ENCODE measurements around the gene FGF12. TPM values are rescaled to one million over a fixed set of nuclear protein-coding genes. Genes with fewer than 3 reads are reported as not detected.

FGF12 gene
- total RNA-seq, 8 experiments from 2014 or later = 8.2 to 173 (median 21.6) TPM

DNA sequence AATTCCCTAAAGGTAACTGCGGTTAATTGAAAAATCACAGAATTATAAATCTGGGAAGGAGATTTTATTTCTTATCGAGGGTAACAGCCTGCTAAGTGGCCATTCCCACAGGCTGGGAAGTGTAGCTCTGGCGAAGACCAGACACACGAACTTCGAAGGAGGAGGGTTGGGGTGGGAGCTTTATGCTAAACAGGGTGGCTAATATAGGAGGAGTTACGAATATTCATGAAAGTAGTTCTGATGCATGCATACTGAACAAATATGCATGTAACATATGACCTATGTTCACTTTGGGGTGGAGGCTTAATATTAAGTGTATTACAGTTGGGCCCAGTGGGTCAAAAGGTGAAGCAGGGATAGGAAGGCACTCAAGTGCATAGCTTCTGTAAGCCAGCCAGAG, 221.6 kb downstream of the FGF12 start:
- Histone ChIP-seq H3K4me1 (replicated peaks in 1 of 2) (no peaks in the 10 kb centered on the region), H3K4me3 (no peak overlapping the region), H3K27ac (no peak overlapping the region)
- in situ Hi-C loops (cut with MboI; ENCODE audit: low pct_unique_long_range_greater_than_20kb in 2 of 9, low sequenced_read_pairs in 9 of 9, unreplicated experiment in 9 of 9) = no loop called here
- ATAC-seq (replicated peaks in 6 of 8) = peak in 3 of 8 experiments; percentile 87 to 92 (median 88)
- WGBS, 10 experiments = 0 to 86% (median 51%) methylated on average over 2 to 6 of the region's 6 CpGs; no CpG with 5 or more reads in 1 of the 10 experiments

GRCh38 chr3:192501401-192501800, 225.9 kb downstream of the FGF12 start:
- ATAC-seq (replicated peaks in 6 of 8) = no peak
- Histone ChIP-seq H3K27ac (no peak overlapping the region), H3K4me3 (no peak overlapping the region), H3K4me1 (replicated peaks in 1 of 2) (no peaks in the 10 kb centered on the region)
- in situ Hi-C loops (cut with MboI; ENCODE audit: low pct_unique_long_range_greater_than_20kb in 2 of 9, low sequenced_read_pairs in 9 of 9, unreplicated experiment in 9 of 9) = no loop called here
- WGBS, 10 experiments = 10 to 100% (median 73%) methylated on average over 1 to 3 of the region's 3 CpGs; no CpG with 5 or more reads in 2 of the 10 experiments

DNA sequence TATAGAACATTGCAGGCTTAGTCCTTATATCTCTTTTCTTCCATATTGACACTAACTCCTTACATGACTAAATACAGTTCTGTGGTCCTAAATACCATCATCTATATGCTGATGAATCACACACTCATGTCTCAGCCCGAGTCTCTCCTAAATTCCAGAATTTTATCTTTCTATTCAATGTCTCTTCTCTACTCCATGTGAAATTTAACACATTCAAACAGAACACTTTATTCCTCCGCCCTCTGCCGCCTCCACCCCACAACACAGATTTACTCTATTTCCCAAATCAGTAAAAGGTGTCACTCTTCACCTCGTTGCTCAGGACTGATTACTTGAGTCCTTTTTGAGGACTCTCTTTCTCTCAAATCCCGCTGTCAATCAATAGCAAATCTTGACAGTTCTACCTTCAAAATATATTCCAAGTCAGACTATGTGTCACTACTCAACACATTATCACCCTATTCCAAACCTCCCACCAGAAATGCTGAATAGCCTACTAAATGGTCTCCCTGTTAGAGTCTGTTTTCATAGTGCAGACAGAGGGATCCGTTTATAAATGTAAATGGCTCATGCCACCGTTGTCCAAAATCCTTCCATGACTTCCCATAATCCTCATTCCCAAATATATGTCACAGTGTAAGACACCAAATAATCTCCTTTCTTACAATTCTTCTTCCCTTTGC, 230.3 kb downstream of the FGF12 start:
- Histone ChIP-seq H3K4me3 (no peak overlapping the region), H3K27ac (no peak overlapping the region), H3K4me1 (replicated peaks in 1 of 2) (no peaks in the 10 kb centered on the region)
- WGBS, 10 experiments = 0 to 92% (median 65%) methylated on average over 1 to 7 of the region's 7 CpGs
- in situ Hi-C loops (cut with MboI; ENCODE audit: low pct_unique_long_range_greater_than_20kb in 2 of 9, low sequenced_read_pairs in 9 of 9, unreplicated experiment in 9 of 9) = no loop called here
- peak in 3 of 8 experiments; percentile 59 to 72 (median 71) for ATAC-seq (replicated peaks in 6 of 8)

DNA sequence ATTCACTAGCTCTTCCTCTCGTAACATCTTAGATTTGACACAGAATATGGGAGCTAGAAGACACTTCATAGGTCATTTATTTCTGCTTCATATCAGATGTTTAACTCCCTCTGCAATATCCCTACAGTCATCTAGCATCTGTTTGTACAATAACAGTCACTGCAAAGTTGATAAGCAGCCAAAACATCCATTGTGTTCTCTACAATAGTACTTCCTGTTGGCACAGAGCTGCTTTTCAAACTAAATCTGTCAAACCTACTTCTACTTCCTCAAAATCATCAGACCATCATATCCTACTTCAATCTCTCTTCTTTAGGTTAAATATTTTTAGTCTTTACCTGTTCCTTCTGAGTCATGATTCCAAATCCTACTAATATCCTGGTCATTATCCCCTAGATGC, 233.2 kb downstream of the FGF12 start:
- H3K27ac ChIP-seq = no peak overlapping the region
- no peak for ATAC-seq (replicated peaks in 6 of 8)
- no peaks in the 10 kb centered on the region for H3K4me1 ChIP-seq (replicated peaks in 1 of 2)
- H3K4me3 ChIP-seq = no peak overlapping the region
- in situ Hi-C loops (cut with MboI; ENCODE audit: low pct_unique_long_range_greater_than_20kb in 2 of 9, low sequenced_read_pairs in 9 of 9, unreplicated experiment in 9 of 9) = no loop called here
- WGBS, 10 experiments = 73 to 100% (median 100%) methylated on average over 1 of the region's 1 CpG; no CpG with 5 or more reads in 2 of the 10 experiments

- Histone ChIP-seq H3K4me3 (no peak overlapping the region), H3K4me1 (replicated peaks in 1 of 2) (no peaks in the 10 kb centered on the region), H3K27ac (no peak overlapping the region)
- peak in 1 of 8 experiments; percentile 35 for ATAC-seq (replicated peaks in 6 of 8)
- 62 to 100% (median 76%) methylated on average over 1 to 4 of the region's 4 CpGs; no CpG with 5 or more reads in 1 of the 10 experiments for WGBS, 10 experiments
- in situ Hi-C loops (cut with MboI; ENCODE audit: low pct_unique_long_range_greater_than_20kb in 2 of 9, low sequenced_read_pairs in 9 of 9, unreplicated experiment in 9 of 9) = no loop called here
Measured at GRCh38 chr3:192490720-192491119, 236.6 kb downstream of the FGF12 start.

- no peak for ATAC-seq (replicated peaks in 6 of 8)
- Histone ChIP-seq H3K4me1 (replicated peaks in 1 of 2) (no peaks in the 10 kb centered on the region), H3K27ac (no peak overlapping the region), H3K4me3 (no peak overlapping the region)
- 10 to 100% (median 60%) methylated on average over 1 to 2 of the region's 2 CpGs; no CpG with 5 or more reads in 1 of the 10 experiments for WGBS, 10 experiments
- in situ Hi-C loops (cut with MboI; ENCODE audit: low pct_unique_long_range_greater_than_20kb in 2 of 9, low sequenced_read_pairs in 9 of 9, unreplicated experiment in 9 of 9) = no loop called here
Measured at GRCh38 chr3:192489579-192489978, 237.8 kb downstream of the FGF12 start.

- in situ Hi-C loops (cut with MboI; ENCODE audit: low pct_unique_long_range_greater_than_20kb in 2 of 9, low sequenced_read_pairs in 9 of 9, unreplicated experiment in 9 of 9) = no loop called here
- WGBS, 10 experiments = 14 to 100% (median 71%) methylated on average over 2 to 3 of the region's 3 CpGs; no CpG with 5 or more reads in 3 of the 10 experiments
- peak in 3 of 8 experiments; percentile 28 to 62 (median 33) for ATAC-seq (replicated peaks in 6 of 8)
- no peaks in the 10 kb centered on the region for H3K4me1 ChIP-seq (replicated peaks in 1 of 2)
- no peak overlapping the region for H3K27ac ChIP-seq
- H3K4me3 ChIP-seq = no peak overlapping the region
Measured at GRCh38 chr3:192487033-192487432, 240.3 kb downstream of the FGF12 start.

- WGBS, 10 experiments = 6 to 100% (median 89%) methylated on average over 1 to 2 of the region's 2 CpGs
- Histone ChIP-seq H3K4me1 (replicated peaks in 1 of 2) (no peaks in the 10 kb centered on the region), H3K4me3 (no peak overlapping the region), H3K27ac (no peak overlapping the region)
- in situ Hi-C loops (cut with MboI; ENCODE audit: low pct_unique_long_range_greater_than_20kb in 2 of 9, low sequenced_read_pairs in 9 of 9, unreplicated experiment in 9 of 9) = no loop called here
- peak in 2 of 8 experiments; percentile 6 to 12 for ATAC-seq (replicated peaks in 6 of 8)
Measured at GRCh38 chr3:192482809-192483208, 244.5 kb downstream of the FGF12 start.

- H3K27ac ChIP-seq = no peak overlapping the region
- WGBS, 10 experiments = 23 to 100% (median 82%) methylated on average over 1 to 7 of the region's 7 CpGs
- H3K4me1 ChIP-seq (replicated peaks in 1 of 2) = no peaks in the 10 kb centered on the region
- H3K4me3 ChIP-seq = no peak overlapping the region
- ATAC-seq (replicated peaks in 6 of 8) = no peak
- in situ Hi-C loops (cut with MboI; ENCODE audit: low pct_unique_long_range_greater_than_20kb in 2 of 9, low sequenced_read_pairs in 9 of 9, unreplicated experiment in 9 of 9) = no loop called here
Measured at GRCh38 chr3:192482391-192482790, 244.9 kb downstream of the FGF12 start.

DNA sequence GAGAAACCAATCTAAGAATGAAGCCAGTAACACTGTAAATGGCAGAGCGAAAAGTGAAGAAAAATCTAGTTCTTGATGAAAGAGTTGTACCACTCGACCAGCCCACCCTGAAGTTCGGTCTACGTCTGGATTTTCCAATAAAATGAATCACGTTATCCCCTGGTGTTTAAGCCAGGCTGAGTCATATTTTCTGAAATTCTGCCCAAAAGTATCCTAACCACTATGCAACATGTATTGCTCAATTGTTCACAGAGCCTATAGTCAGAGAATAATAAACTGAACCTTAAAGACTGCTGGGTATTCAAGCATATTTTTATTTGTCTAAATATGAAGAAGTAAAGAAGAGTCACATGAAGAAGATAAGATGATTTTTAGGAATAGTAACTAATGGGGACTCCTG, 245.7 kb downstream of the FGF12 start:
- ATAC-seq (replicated peaks in 6 of 8) = peak in 3 of 8 experiments; percentile 16 to 76 (median 72)
- no peaks in the 10 kb centered on the region for H3K4me1 ChIP-seq (replicated peaks in 1 of 2)
- no peak overlapping the region for H3K27ac ChIP-seq
- no peak overlapping the region for H3K4me3 ChIP-seq
- 24 to 83% (median 56%) methylated on average over 2 to 5 of the region's 5 CpGs; no CpG with 5 or more reads in 2 of the 10 experiments for WGBS, 10 experiments
- in situ Hi-C loops (cut with MboI; ENCODE audit: low pct_unique_long_range_greater_than_20kb in 2 of 9, low sequenced_read_pairs in 9 of 9, unreplicated experiment in 9 of 9) = no loop called here

DNA sequence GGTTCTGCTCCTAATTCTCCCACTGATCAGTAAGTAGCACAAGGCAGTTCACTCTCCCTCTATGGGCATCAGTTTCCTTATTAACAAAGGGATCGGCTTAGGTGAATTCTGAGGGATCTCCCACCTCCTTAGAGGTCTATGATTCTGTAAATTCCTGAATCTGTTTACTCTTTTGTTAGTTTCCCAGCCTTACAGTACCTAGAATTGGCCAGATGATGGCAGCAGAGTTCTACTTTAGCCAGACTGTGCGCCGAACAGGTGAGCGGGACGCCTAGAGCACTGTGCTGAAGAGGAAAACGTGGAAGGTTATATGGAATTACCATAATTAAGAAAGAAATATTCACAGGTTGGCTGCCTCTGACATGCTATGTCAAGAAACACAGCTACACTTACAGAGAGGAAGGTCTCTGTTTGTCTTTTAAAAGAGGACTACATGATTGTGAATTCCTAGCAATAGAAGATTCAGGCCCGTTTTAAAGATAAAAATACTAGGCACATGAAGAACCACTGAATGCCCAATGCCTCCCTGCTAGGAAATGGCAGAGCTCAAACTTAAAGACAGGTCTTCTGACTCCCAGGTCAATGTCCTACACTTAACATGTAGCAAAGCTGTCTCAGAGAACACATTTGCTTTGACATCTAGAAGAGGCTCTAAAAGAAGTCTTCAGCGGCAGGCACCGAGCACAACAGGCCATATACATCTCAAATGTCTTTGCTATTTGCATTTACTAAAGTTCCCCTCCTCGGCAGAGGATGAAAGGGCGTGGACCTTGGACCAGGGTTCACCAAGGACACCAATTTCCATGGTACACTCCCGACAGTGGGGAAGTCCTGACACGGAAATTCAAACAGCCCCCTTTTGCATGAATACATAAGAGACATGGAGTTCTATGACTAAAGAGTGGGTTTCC, 259.9 kb downstream of the FGF12 start:
- H3K4me1 ChIP-seq (replicated peaks in 1 of 2) = no peaks in the 10 kb centered on the region
- 0 to 73% (median 30%) methylated on average over 2 to 13 of the region's 13 CpGs for WGBS, 10 experiments
- no peak overlapping the region for H3K27ac ChIP-seq
- ATAC-seq (replicated peaks in 6 of 8) = peak; percentile 66 to 82 (median 74)
- in situ Hi-C loops (cut with MboI; ENCODE audit: low pct_unique_long_range_greater_than_20kb in 2 of 9, low sequenced_read_pairs in 9 of 9, unreplicated experiment in 9 of 9) = loop anchor here in 3 of 9 experiments (25.0 kb wide), 2 partner anchors 295 to 320 kb away; no protein-coding TSS in a partner anchor
- H3K4me3 ChIP-seq = no peak overlapping the region

DNA sequence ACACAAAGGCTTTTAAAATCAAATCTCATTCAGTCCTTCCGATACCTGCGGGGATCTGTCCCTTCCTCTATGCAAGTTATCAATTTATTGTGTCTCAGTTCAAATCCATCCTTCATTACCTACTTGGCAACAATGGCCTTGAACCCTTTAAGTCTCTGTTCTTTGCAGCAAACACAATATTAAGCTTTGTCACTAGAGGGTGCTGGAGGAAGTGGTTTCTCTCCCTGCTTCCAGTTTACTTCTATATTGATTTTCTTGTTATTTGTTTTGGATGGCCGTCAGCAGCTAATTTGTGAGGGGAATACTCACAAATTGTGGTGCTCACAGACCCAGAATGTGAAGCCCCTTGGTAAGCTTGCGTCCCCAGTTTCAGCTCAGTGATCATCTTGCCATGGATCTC, 278.3 kb downstream of the FGF12 start:
- 38 to 100% (median 77%) methylated on average over 1 to 4 of the region's 4 CpGs; no CpG with 5 or more reads in 2 of the 10 experiments for WGBS, 10 experiments
- ATAC-seq (replicated peaks in 6 of 8) = peak in 3 of 8 experiments; percentile 12 to 21 (median 15)
- no peak overlapping the region for H3K27ac ChIP-seq
- in situ Hi-C loops (cut with MboI; ENCODE audit: low pct_unique_long_range_greater_than_20kb in 2 of 9, low sequenced_read_pairs in 9 of 9, unreplicated experiment in 9 of 9) = loop anchor here in 8 of 9 experiments (10.0 to 25.0 kb wide), 4 partner anchors 262 to 1037 kb away; no protein-coding TSS in a partner anchor
- H3K4me3 ChIP-seq = no peak overlapping the region
- H3K4me1 ChIP-seq (replicated peaks in 1 of 2) = peaks cover 17 to 21% of the 10 kb centered on the region in 2 donors

Data from motor neuron (in vitro differentiated cells).